Middle frontal gyrus (tissue), 1 donor: ENCODE results near the gene TMEM178B.

Source experiments
- DNase-seq: peaks from one replicate; pipeline ENCODE4 v3.0.0-alpha.2; 2015; ENCODE audit warnings: low spot score; ENCODE audit errors: extremely low spot score

Gene TMEM178B

DNA sequence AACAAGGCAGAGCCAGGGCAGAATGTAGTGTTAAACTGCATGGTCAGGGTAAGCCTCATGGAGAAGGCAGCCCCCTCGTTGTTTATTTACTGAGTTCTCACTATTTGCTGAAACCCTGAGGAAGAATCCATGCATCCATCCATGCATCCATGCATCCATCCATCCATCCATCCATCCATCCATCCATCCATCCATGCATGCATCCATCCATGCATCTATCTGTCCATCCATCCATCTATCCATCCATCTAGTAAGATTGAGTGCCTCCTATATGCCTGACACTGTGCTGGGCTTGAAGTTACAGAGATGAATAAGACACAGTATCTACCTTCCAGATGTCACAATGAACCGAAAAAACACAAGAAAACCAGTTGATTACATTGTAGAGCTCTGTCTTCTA lies 275.9 kb downstream of the TMEM178B start:
- no peak for DNase-seq

DNA sequence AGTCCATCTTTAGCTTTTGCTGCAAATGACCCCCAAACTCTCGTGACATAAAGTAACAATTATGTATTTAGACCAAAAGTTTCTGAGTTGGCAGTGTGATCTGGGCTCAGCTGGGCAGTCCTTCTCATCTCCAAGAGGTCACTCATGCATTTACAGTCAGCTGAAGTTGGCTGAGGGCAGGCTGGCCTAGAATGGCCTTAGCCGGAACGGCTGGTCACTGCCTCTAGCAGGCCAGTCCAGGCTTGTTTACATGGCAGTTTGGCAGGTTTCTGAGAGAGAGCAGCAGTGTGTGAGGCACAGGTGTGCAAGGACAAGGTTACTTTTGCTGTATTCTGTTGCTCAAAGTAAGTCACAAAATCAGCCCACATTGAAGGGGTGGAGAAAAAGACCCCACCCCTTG lies 277.3 kb downstream of the TMEM178B start:
- no peak for DNase-seq

DNA sequence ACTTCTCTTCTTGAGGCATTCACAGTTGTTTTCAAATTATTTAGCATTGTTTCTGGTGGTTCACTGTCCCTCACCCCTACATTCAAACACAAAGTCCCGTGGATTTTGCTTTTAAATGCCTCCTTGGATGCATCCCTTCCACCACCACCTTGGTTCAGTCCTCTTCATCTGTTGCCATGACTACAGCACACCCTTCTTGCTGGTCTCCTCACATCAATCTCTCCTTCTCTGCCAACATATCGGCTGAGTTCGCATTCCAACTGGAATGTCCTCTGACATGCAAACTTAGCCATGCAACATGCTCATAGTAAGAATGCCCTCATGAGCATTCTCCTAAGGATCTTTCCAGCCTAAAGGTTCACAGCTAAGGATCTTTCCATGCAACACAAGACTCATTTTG lies 279.1 kb downstream of the TMEM178B start:
- no peak for DNase-seq

DNA sequence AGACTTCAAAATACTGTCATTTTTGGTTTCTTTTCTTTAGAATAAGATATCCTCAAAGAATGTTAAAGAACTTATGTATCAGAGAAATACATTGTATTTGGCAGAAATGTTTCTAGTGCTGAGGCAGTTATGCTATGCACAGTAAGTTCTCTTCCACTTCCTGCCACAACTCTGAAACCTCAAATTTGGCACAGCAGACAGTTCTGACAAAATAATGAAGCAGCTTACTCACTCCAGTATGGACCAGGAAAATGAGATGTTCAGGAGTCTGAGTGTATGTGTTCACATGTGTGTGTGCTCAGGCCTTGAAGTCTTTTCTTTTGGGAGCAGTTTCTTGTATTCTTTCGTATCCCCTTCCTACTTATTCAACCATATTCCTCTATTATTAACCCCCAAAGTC lies 280.4 kb downstream of the TMEM178B start:
- DNase-seq = no peak

DNA sequence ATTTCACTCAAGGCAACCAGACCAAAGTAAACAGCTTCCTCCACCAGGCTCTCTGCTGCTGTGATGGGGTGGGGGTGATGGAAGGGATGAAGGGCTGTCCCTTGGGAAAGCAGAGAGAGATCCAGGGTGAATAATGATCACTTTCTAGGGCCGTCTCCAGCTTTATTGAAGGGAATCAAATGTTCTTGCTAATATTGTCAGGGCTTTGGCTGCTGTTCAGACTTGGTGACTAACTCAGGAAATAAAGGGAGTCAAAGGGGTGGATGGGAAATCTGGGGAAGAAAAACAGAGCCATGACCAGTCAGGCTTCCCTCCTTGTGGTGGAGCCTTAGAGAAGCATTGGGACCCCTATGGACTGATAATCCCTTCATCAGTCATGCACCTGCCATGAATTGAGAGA lies 281.2 kb downstream of the TMEM178B start:
- DNase-seq = no peak

DNA sequence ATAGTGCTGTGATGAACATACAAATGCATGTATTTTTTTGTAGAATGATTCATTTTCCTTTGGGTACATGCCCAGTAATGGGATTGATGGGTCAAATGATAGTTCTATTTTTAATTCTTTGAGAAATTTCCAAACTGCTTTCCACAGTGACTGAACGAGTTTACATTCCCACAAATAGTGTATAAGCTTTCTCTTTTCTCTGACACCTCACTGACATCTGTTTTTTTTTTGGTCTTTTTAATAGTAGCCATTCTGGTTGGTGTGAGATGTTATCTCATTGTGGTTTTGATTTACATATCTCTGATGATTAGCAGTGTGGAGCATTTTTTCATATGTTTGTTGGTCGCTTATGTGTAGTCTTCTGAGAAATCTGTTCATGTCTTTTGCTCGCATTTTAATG lies 282.3 kb downstream of the TMEM178B start:
- no peak for DNase-seq

DNA sequence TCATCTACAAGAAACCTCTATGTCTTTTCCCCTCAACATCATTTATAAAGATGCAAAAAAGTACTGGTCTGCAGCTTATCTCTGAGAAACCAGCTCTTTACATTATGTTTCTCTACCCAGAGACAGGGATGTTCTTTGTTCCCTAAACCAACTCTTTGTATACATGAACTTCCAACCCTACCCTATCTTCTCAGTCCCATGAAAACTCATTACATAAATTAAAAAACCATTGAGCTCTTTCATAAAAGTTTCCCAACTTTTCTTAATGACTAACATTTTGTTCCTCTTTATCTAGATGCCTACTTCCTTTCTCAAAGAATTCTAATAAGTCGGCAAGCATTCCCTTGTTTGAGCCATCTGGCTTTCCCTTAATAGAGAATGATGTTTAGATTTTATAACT lies 284.5 kb downstream of the TMEM178B start:
- no peak for DNase-seq

DNA sequence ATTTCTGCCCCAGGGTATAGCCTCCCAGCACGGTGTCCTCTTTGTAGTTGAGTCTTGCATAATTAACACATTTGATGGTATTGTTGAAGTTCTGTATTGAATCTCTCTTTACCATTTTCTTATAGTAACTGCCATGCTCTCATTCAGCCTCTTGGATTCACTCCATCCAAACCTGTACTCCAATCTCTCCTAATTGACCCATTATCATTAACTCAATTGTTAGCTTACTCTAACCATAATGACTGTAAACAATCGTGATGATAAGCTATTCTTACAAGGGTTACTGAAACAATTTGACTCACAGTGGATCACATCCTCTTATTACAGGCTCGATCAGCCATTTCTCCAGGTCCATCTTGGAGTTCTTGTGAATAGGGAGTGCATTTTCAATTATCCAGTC lies 285.4 kb downstream of the TMEM178B start:
- no peak for DNase-seq

DNA sequence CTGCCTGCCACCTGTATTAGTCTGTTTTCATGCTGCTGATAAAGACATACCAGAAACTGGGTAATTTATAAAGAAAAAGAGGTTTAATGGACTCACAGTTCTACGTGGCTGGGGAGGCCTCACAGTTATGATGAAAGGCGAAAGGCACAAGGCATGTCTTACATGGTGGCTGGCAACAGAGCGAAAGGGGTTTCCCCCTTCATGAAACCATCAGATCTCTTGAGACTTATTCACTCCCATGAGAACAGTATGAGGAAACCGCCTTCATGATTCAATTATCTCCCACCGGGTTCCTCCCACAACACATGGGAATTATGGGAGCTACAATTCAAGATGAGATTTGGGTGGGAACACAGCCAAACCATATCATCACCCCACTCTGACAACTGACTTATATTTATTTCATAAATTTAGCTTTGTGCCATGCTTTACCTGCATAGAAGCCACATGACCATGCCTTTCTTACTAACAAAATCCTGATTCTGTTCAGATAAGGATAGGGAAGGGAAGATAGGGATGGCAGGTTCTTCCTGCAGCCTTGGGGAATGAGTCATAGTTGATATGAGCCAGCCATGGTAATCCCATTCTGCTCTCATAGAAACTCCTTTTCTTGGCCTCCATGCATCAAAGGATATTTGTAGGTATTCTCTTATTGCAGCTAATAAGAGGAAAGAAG lies 286.0 kb downstream of the TMEM178B start:
- no peak for DNase-seq

DNA sequence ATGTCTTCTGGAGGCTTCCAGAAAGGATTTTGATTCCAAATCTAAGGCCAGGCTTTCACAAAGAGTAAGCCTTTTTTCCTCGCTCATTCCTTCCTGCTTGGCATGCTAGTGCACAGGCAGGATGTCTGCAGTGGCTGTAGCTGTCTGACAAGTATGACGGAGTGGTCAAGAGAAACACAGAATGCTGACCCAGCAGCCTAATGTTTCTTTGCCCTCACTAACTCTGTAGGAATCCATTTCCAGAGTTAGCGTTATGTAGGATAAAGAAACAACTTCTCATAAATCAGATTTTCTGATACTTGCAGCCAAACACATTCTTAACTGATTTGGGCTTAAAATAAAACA lies 286.5 kb downstream of the TMEM178B start:
- no peak for DNase-seq

DNA sequence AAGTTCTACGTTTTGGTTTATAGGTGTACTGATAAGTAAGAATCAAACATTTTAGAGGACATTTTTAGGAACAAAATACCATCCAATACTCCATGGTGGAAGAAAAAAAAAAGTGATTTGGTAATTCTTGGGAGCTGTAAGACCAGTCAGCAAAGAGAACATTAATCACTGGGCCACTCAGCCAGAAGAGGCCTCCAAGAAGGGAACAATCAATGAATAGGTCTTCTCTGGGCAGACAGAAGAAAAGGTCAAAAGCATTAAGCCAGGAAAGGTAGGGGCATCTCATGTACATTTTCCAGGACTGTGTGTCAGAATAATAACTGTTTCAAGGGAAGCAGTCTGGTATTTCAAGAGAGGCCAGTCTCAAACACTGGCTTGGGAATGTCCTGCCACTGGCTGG lies 286.9 kb downstream of the TMEM178B start:
- no peak for DNase-seq

DNA sequence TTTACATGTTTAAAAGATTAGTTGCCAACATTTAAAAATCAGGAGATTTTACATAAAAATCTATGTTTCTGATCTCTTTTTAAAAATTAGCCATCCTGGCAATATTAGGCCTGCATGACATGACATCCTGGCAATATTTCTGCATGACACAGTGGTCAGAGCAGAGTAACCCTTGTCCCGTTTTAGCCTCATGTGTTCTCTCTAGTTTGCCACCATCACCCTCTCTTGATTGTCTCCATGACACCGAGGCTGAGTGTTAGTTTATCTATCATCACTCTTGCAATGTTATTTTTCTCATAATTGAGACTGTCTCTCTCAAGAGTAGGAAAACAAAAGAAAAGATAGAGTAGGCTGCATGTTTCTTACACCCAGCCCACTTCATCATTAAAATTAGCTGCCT lies 287.6 kb downstream of the TMEM178B start:
- no peak for DNase-seq

DNA sequence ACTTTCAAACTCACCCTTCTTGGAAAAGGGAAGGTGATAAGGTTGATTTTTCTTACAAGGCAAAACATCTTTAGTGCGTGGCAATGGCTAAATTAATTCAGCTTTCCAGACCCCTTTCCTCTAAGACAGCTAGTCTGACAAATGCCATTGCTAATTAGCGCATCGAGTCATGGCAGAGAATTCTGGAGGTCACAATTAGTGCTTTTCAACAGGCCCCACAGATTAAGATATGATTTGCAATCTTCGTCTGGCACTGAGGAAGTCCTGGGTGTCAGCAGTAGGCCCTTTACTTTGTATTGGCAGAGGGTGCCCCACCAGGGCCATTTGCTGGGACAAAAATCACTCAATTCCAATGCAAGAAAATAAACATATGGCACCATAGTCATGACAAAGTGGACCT lies 288.1 kb downstream of the TMEM178B start:
- DNase-seq = no peak

DNA sequence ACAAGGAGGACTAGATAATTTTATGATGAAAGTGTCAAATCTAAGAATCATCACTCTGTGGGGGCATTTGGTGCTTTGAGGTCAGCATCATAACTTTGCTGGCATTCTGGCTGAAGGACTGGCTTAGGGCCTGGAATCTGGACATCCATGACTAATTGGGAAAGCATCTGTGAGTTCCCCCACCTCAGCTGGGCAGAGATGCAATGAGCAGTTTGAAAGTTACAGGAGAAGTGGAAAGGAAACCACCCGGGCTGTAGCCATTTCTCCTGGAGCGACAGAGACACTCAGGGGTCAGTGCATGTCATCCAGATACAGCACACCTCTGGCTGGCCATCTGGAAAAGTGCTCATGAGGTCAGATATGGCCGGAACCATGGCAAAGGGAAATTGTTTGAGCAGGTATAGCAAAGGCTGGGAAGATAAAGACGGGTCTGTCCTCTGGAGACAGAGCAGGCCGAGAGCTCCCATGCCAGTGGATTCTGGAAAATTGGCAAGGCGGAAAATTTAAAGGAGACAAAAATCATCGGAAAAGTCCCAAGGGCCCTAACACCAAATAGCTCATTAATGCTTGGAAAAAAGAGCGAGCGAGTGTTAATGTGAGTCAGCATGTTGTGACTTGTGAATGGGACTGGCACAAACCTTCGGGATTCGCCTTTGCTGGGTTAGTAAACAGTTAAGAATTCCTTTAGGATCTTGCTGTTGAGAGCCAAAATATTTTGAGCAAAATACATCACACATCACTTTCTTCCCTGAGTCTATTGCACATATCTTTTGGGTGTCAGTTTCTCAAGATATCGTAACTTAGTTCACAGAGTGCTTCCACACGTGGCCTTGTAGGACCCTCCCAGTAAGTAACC lies 288.9 kb downstream of the TMEM178B start:
- no peak for DNase-seq

DNA sequence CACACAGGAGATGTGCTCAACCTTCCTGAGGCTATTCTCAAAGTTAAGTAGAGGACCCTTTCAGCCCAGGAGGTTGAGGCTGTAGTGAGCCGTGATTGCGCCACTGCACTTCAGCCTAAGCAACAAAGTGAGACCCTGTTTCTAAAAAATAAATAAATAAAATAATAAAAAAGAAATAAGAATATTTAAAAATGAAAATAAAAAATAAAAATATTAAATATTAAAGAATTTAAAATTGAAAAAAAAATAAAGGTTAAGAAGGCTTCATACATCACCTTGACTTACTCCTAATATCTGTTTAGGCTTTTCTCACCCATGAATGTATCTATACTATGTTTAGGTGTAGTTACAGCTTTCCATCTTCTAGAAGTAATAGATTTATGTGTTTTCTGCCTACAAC lies 289.9 kb downstream of the TMEM178B start:
- no peak for DNase-seq

DNA sequence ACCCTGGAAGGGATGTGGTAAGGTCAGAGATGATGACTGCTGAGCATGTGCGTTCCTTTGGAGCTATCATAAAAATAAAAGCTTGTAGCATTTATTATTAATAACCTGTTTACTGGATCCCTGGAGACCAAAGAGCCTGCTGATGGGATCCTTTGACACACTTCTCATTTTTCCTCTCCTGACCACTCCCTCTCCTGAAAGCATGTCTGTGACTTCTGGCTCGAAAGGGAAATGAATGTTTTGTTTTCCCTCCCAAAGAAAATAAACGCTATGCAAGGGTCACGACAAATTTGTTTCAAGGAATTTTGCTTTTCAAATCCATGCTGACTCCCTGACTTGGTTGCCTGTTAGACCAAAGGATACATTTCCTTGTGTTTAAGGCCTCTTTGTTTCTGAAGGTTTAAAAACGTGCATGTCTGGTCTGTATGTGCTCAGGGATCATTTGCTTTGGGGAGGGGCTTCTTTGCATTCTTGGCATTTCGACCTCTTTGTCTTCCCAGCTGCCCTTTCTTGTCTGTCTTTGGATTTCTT lies 292.3 kb downstream of the TMEM178B start:
- DNase-seq = no peak

DNA sequence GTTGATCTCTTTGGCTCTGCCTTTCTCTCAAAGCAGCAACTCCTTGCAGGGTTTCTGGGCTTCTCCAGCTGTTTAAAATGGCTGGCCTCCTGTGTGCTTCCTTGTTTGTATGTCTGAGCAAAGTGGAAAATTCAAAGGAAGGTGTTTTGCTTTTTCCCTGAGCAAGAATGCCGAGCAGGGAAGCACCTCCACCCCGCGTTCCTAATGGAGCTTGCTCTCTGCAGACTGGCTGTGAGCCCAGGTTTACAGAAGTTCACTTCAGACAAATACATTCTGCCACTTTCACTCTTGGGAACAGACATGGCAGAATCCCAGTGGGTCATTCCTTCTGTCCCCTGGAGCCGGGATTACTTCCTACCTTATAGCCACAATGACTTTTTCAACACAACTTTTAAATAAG lies 295.6 kb downstream of the TMEM178B start:
- no peak for DNase-seq

DNA sequence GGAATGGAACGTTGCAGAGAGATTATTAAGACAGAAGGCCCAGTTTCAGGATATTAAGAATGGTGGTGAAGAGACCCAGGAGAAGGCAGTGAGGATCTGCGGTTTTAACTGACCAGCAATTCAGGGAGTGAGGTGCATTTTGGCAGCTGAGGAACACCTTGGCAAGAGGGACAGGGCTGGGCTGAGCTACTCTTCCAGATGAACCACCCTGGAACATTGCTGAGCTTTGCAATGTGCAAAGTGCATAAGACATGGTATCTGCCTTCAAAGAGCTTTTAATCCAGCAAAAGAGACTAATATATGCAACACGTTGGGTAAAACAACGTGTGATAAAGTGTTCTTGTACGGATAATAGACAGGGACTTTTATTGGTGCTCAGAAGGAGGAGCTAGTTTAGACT lies 296.3 kb downstream of the TMEM178B start:
- no peak for DNase-seq

DNA sequence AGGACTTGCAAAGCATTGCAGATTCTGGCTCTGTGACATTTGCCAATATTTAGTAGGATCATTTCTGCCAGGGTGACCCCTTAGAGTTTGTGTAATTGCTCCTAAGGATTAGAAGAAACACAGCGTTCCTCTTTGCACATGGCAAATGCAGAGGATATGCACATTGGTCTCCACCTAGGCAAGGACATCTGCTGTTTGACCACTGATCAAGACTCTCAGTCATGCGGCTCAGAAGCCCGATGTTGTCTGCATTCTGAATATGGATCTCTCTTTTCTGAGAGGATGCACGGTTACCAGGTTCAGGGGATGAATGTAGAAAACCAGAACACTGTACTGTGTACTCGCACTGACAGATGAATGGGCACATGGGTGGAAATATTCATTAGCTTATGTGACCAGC lies 296.8 kb downstream of the TMEM178B start:
- no peak for DNase-seq

DNA sequence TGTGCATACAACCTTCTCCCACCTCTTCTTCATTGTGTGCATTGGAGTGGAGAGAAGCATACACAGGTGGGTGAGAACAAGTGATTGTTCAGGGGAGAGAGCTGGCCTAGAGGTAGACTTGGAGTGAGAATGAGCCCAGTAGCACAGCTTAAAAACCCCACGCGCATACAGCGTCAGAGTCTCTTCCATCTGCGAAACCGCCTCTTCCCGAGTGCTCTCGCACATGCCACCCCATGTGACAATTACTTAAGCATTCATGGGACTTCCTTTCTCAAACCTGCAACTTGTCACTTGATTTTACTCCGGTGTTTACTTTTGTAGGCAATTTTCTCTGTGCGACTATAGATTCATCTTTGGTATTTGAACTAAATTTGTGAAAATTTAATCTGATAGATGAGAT lies 300.6 kb downstream of the TMEM178B start:
- no peak for DNase-seq

DNA sequence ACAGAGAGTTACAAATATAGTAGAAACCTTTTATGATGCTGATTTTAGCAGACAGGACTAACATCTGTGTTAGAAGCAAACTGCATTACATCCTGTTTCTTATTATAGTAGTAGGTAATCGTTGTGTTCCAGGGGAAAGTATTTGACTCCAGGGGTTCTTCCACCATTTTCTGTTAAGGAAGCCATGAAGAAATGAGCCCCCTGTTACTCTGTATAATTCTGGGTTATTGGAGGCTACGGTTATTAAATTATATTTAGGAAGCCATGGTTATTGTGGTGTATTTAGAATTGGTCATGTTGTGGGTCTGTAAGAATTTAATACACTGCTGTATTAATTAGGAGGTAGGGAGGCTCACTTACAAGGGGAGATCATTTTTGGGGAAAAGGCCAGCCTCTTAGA lies 301.6 kb downstream of the TMEM178B start:
- no peak for DNase-seq

DNA sequence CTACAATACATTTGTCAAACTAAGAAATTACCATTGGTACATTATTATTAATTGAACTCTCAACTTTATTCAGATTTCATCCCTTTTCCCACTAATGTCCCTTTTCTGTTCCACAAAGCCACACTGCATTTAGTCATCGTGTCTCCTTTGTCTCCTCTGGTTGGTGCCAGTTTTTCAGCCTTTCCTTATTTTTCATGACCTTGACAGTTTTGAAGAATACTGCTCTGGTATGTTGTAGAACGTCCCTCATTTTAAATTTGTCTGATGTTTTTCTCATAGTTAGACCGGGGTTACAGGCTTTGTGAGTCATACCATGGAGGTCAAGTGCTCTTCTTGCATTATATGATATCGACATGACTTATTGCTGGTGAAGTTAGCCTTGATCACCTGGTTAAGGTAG lies 304.0 kb downstream of the TMEM178B start:
- no peak for DNase-seq

DNA sequence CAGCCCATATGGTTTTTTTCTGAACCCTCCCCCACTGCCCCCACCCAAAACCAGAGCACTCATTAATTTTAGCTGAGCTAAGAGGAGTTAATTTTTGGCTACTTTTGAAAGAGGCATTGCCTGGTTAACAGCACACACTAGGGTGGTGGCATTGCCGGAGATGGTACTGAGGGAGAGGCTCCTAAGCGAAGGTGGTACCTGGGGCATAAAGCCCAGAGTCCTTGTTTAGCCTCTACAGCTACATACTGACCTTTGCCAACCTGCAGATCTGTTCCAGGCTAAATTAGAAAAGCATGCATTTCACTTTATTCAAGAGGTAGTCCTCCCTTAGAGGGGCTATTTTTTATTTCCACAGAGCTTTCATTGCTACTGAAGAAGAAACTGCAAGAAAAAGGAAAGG lies 304.5 kb downstream of the TMEM178B start:
- DNase-seq = no peak
